HepG2 (cell line): ENCODE results near the gene ROPN1B. TPM values are rescaled to one million over a fixed set of nuclear protein-coding genes. Genes with fewer than 3 reads are reported as not detected.

Source experiments
- ATAC-seq: fragments of 200-7000 bp; cut with Tn5 transposase; 3 replicates; pipeline ENCODE4 v1.9.1; 2020; ENCODE audit warnings: mild to moderate bottlenecking, moderate library complexity
- BruUV-seq: library from RNA; stranded (reverse); fragments of 400-500 nt; replicated peaks from 2 replicates; lab custom pipeline; 2021; lab: Mats Ljungman, UMichigan
- CTCF ChIA-PET: fragments of 300-600 bp; formaldehyde crosslinking; extraction: SDS; loops from one replicate; lab custom pipeline; 2021; ENCODE audit warnings: low total read pairs, inconsistent platforms, low intra/inter-chr PET ratio; lab: Yijun Ruan, JAX
- POLR2A ChIA-PET: fragments of 350-600 bp; sonication (Branson Sonifier 250); formaldehyde crosslinking; loops from one replicate; lab custom pipeline; 2020; ENCODE audit warnings: antibody characterized with exemption, inconsistent platforms; lab: Yijun Ruan, JAX
- DNase-seq: peaks from one replicate; pipeline ENCODE4 v3.0.0-alpha.2; 2015; ENCODE audit warnings: low spot score
- FAIRE-seq: peaks from 3 replicates; lab custom pipeline; 2011; peaks lifted over from hg19 to GRCh38; lab: Jason Lieb, UNC
- H2AFZ ChIP-seq: one replicate; pipeline ENCODE4 v1.6.1; 2011; ENCODE audit warnings: low read length, inconsistent platforms
- H3K27ac ChIP-seq: fragments of 300-600 bp; 3 replicates; pipeline ENCODE4 v1.8.0; 2011; ENCODE audit warnings: mixed run types, mild to moderate bottlenecking, mixed read lengths, low read length, inconsistent platforms; ENCODE audit not compliant: insufficient read depth; ENCODE audit errors: extremely low read length
- H3K27me3 ChIP-seq, 2 experiments: fragments of 200-600 bp in 1 of 2; 2 replicates in 1 of 2; 3 replicates in 1 of 2; pipeline versions ENCODE4 v1.6.0 to v1.8.0; 2011; ENCODE audit warnings: low read length in 2 of 2, mild to moderate bottlenecking in 2 of 2, moderate library complexity in 2 of 2, inconsistent platforms in 1 of 2; ENCODE audit not compliant: insufficient read depth in 2 of 2, control insufficient read depth in 1 of 2
- H3K36me3 ChIP-seq, 2 experiments: fragments of 200-600 bp in 1 of 2; replicated peaks in 1 of 2; 2 replicates in 1 of 2; 3 replicates in 1 of 2; pipeline versions ENCODE4 v1.5.1 to v1.8.0; 2011; ENCODE audit warnings: low read length in 2 of 2, inconsistent platforms in 1 of 2; ENCODE audit not compliant: insufficient read depth in 2 of 2, control insufficient read depth in 1 of 2
- H3K4me1 ChIP-seq: 2 replicates; pipeline ENCODE4 v1.5.1; 2012; ENCODE audit warnings: low read length, inconsistent platforms; ENCODE audit not compliant: insufficient read depth
- H3K4me2 ChIP-seq: 2 replicates; pipeline ENCODE4 v1.6.0; 2011; ENCODE audit warnings: low read depth, low read length, inconsistent platforms
- H3K4me3 ChIP-seq, 3 experiments: fragments of 200-600 bp in 1 of 3; sonication (generic), shearing (Covaris generic) in 1 of 3; replicated peaks in 1 of 3; 2 replicates each; pipeline ENCODE4 v1.5.1; 2011 to 2016; ENCODE audit warnings: low read length in 3 of 3, inconsistent platforms in 2 of 3, low read depth in 2 of 3, mild to moderate bottlenecking in 2 of 3, control low read depth in 1 of 3, mixed read lengths in 1 of 3; ENCODE audit not compliant: insufficient read depth in 1 of 3
- H3K79me2 ChIP-seq: one replicate; pipeline ENCODE4 v1.6.1; 2011; ENCODE audit warnings: low read length, inconsistent platforms; ENCODE audit not compliant: insufficient read depth
- H3K9ac ChIP-seq: 2 replicates; pipeline ENCODE4 v1.6.0; 2011; ENCODE audit warnings: mild to moderate bottlenecking, low read depth, low read length, inconsistent platforms; ENCODE audit not compliant: insufficient read depth
- H3K9me3 ChIP-seq: 2 replicates; pipeline ENCODE4 v1.5.1; 2012; ENCODE audit warnings: mild to moderate bottlenecking, low read length
- H4K20me1 ChIP-seq: 2 replicates; pipeline ENCODE4 v1.6.0; 2011; ENCODE audit warnings: inconsistent platforms, mild to moderate bottlenecking, low read length, moderate library complexity; ENCODE audit not compliant: insufficient read depth
- FOXJ3 ChIP-seq: sonication (generic); formaldehyde crosslinking; IDR thresholded peaks from 2 replicates; pipeline ENCODE4 v1.4.0; 2020; ENCODE audit warnings: missing genetic modification reagents, mild to moderate bottlenecking, borderline replicate concordance
- HMG20B ChIP-seq: conservative IDR thresholded peaks from 2 replicates; pipeline ENCODE4 v1.6.1; 2016; ENCODE audit warnings: missing genetic modification reagents, missing compliant biosample characterization
- HOXA7 ChIP-seq: sonication (generic); formaldehyde crosslinking; IDR thresholded peaks from 2 replicates; pipeline ENCODE4 v1.8.1; 2022; ENCODE audit warnings: mild to moderate bottlenecking, missing genetic modification reagents, moderate library complexity
- KDM6A ChIP-seq: IDR thresholded peaks from 2 replicates; pipeline ENCODE4 v1.6.1; 2016; ENCODE audit warnings: low read depth
- KLF16 ChIP-seq, 2 experiments: sonication (generic) in 1 of 2; formaldehyde crosslinking in 1 of 2; IDR thresholded peaks; 2 replicates each; pipeline versions ENCODE4 v1.6.1 to v1.8.0; 2016 to 2023; ENCODE audit warnings: missing genetic modification reagents in 2 of 2, missing compliant biosample characterization in 1 of 2
- PAF1 ChIP-seq: IDR thresholded peaks from 2 replicates; pipeline ENCODE4 v1.6.1; 2016; ENCODE audit warnings: missing genetic modification reagents, missing compliant biosample characterization
- ZNF136 ChIP-seq: sonication (generic); formaldehyde crosslinking; IDR thresholded peaks from 2 replicates; pipeline ENCODE4 v1.8.1; 2022; ENCODE audit warnings: low read depth, mild to moderate bottlenecking, moderate library complexity, missing genetic modification reagents
- ZNF143 ChIP-seq: sonication (generic); formaldehyde crosslinking; IDR thresholded peaks from 2 replicates; pipeline ENCODE4 v1.4.0; 2020; ENCODE audit warnings: missing genetic modification reagents
- ZNF468 ChIP-seq: sonication (generic); formaldehyde crosslinking; IDR thresholded peaks from 2 replicates; pipeline ENCODE4 v1.8.0; 2022; ENCODE audit warnings: mild to moderate bottlenecking, moderate library complexity, missing genetic modification reagents
- ZNF619 ChIP-seq: sonication (generic); formaldehyde crosslinking; IDR thresholded peaks from 2 replicates; pipeline ENCODE4 v1.4.0; 2020; ENCODE audit warnings: mild to moderate bottlenecking, missing genetic modification reagents
- WGBS: methylation state at CpG from one replicate; pipeline ENCODE4 v1.1.6; 2017; ENCODE audit warnings: low lambda C conversion rate; 5-methylcytosine and 5-hydroxymethylcytosine counted together
- in situ Hi-C: cut with HindIII; loops from 2 replicates; pipeline ENCODE4 v1.10.0; 2017; ENCODE audit warnings: low pct_unique_long_range_greater_than_20kb; ENCODE audit not compliant: extremely low pct_ligation_motif_present
- intact Hi-C: fragments of 100-400 bp; cut with micrococcal nuclease; formaldehyde crosslinking; loops from one replicate; pipeline ENCODE4 v1.10.0; 2022; ENCODE audit not compliant: unreplicated experiment
- polyA plus RNA-seq, 8 experiments: library from polyadenylated mRNA; depleted of rRNA in 3 of 8; stranded (reverse) in 7 of 8; unstranded in 1 of 8; fragments of >200 nt; fragmentation: Illumina TruSeq in 4 of 8; extraction: Trizol in 4 of 8; gene quantifications; 2 replicates each; pipeline versions ENCODE4 v1.2.1 to v1.2.3, GENCODE V29; 2011 to 2016; ENCODE audit warnings: low read depth in 4 of 8, missing spikeins in 1 of 8, mixed read lengths in 1 of 8; ENCODE audit not compliant: insufficient read depth in 1 of 8
- total RNA-seq, 5 experiments: library from RNA; depleted of rRNA; stranded (reverse); fragments of >200 nt; fragmentation: Illumina TruSeq; extraction: Trizol; gene quantifications; 2 replicates each; pipeline ENCODE4 v1.2.3, GENCODE V29; 2016; ENCODE audit warnings: low read depth in 1 of 5
- TF ChIP-seq, protein P1 (sequence below): sonication (generic); formaldehyde crosslinking; IDR thresholded peaks from 2 replicates; pipeline ENCODE4 v1.4.0; 2020; ENCODE audit warnings: missing genetic modification reagents
- TF ChIP-seq, protein P2 (sequence below): IDR thresholded peaks from 2 replicates; pipeline ENCODE4 v1.6.1; 2012; ENCODE audit warnings: low read depth, low read length, improper control_type of control experiment
- TF ChIP-seq, protein P3 (sequence below): sonication (generic); formaldehyde crosslinking; IDR thresholded peaks from 2 replicates; pipeline ENCODE4 v1.4.0; 2020; ENCODE audit warnings: missing genetic modification reagents, borderline replicate concordance

ROPN1B gene
- total and polyA plus RNA-seq, 2 of the 13 experiments (the other 11 are each of a cell fraction or from before 2014, with no cell fraction given): not detected

DNA sequence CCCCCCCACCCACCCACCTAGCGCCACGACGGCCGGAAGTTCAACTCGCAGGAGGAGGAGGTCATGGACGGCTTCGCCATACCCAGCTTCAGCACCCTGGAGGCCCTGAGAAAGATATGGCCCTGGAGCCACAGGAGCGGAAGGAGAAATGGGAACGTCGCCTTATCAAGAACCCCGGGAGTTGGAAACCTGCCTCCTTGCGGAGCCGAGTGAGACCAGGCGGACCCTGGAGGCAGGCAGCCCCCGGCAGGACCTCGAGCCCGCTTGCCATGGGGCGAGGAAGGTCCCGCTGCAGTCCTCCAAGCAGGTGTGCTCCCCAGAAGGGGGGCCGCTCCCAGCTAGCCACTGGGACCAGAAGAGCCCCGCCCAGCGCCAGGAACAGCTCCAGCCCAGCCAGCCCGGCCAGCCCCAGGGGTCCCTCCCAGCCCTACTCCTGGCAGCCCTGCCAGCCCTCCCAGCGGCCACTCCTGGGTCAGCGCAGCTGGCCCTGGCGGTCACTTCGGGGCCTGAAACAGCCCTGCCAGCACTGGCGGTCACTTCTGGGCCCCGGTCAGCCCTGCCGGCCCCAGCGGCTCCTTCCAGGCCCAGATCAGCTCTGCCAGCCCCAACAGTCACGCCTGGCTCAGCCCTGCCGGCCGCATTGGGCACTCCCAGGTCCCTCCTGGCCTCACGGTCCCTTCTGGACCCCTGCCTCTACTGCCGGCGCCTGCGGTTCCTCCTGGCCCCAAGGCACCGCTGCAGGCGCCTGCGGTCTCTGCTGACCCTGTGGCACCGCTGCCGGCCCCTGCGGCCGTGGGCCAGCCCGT is 10.3 kb upstream of the ROPN1B start:
- Histone ChIP-seq H3K27me3 (no peaks in the 10 kb centered on the region), H4K20me1 (no peaks in the 10 kb centered on the region), H3K9ac (no peak overlapping the region), H3K4me2 (no peak overlapping the region), H3K9me3 (no peaks in the 10 kb centered on the region), H3K27ac (no peak overlapping the region), H3K36me3 (no peaks in the 10 kb centered on the region), H3K4me1 (no peaks in the 10 kb centered on the region), H3K4me3 (no peak overlapping the region), H3K79me2 (no peaks in the 10 kb centered on the region), H2AFZ (no peak overlapping the region)
- FAIRE-seq (no peak), ATAC-seq (peak; percentile 40; the same call in 2 of the 3 replicates), DNase-seq (no peak)
- CTCF ChIA-PET: no interaction called here
- in situ Hi-C loops: no loop called here
- WGBS: 59% methylated on average over 29 of the region's 46 CpGs
- POLR2A ChIA-PET: no interaction called here
- BruUV-seq: no TSS peak
- TF ChIP-seq HMG20B (no peak), ZNF136 (no peak), ZNF619 (no peak), ZNF143 (no peak), PAF1 (CRISPR knock-in tag) (no peak), ZNF468 (no peak), KLF16 (CRISPR knock-in tag; IDR thresholded peaks at IDR 0.05) (no peak), KDM6A (CRISPR knock-in tag) (no peak), HOXA7 (CRISPR knock-in tag) (no peak), FOXJ3 (CRISPR knock-in tag) (no peak)
- TF ChIP-seq, protein P1, sequence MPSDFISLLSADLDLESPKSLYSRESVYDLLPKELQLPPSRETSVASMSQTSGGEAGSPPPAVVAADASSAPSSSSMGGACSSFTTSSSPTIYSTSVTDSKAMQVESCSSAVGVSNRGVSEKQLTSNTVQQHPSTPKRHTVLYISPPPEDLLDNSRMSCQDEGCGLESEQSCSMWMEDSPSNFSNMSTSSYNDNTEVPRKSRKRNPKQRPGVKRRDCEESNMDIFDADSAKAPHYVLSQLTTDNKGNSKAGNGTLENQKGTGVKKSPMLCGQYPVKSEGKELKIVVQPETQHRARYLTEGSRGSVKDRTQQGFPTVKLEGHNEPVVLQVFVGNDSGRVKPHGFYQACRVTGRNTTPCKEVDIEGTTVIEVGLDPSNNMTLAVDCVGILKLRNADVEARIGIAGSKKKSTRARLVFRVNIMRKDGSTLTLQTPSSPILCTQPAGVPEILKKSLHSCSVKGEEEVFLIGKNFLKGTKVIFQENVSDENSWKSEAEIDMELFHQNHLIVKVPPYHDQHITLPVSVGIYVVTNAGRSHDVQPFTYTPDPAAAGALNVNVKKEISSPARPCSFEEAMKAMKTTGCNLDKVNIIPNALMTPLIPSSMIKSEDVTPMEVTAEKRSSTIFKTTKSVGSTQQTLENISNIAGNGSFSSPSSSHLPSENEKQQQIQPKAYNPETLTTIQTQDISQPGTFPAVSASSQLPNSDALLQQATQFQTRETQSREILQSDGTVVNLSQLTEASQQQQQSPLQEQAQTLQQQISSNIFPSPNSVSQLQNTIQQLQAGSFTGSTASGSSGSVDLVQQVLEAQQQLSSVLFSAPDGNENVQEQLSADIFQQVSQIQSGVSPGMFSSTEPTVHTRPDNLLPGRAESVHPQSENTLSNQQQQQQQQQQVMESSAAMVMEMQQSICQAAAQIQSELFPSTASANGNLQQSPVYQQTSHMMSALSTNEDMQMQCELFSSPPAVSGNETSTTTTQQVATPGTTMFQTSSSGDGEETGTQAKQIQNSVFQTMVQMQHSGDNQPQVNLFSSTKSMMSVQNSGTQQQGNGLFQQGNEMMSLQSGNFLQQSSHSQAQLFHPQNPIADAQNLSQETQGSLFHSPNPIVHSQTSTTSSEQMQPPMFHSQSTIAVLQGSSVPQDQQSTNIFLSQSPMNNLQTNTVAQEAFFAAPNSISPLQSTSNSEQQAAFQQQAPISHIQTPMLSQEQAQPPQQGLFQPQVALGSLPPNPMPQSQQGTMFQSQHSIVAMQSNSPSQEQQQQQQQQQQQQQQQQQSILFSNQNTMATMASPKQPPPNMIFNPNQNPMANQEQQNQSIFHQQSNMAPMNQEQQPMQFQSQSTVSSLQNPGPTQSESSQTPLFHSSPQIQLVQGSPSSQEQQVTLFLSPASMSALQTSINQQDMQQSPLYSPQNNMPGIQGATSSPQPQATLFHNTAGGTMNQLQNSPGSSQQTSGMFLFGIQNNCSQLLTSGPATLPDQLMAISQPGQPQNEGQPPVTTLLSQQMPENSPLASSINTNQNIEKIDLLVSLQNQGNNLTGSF (CRISPR knock-in tag): no peak
- TF ChIP-seq, protein P2, sequence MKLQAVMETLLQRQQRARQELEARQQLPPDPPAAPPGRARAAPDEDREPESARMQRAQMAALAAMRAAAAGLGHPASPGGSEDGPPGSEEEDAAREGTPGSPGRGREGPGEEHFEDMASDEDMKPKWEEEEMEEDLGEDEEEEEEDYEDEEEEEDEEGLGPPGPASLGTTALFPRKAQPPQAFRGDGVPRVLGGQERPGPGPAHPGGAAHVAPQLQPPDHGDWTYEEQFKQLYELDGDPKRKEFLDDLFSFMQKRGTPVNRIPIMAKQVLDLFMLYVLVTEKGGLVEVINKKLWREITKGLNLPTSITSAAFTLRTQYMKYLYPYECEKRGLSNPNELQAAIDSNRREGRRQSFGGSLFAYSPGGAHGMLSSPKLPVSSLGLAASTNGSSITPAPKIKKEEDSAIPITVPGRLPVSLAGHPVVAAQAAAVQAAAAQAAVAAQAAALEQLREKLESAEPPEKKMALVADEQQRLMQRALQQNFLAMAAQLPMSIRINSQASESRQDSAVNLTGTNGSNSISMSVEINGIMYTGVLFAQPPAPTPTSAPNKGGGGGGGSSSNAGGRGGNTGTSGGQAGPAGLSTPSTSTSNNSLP: no peak
- TF ChIP-seq, protein P3, sequence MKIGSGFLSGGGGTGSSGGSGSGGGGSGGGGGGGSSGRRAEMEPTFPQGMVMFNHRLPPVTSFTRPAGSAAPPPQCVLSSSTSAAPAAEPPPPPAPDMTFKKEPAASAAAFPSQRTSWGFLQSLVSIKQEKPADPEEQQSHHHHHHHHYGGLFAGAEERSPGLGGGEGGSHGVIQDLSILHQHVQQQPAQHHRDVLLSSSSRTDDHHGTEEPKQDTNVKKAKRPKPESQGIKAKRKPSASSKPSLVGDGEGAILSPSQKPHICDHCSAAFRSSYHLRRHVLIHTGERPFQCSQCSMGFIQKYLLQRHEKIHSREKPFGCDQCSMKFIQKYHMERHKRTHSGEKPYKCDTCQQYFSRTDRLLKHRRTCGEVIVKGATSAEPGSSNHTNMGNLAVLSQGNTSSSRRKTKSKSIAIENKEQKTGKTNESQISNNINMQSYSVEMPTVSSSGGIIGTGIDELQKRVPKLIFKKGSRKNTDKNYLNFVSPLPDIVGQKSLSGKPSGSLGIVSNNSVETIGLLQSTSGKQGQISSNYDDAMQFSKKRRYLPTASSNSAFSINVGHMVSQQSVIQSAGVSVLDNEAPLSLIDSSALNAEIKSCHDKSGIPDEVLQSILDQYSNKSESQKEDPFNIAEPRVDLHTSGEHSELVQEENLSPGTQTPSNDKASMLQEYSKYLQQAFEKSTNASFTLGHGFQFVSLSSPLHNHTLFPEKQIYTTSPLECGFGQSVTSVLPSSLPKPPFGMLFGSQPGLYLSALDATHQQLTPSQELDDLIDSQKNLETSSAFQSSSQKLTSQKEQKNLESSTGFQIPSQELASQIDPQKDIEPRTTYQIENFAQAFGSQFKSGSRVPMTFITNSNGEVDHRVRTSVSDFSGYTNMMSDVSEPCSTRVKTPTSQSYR: no peak
- intact Hi-C loops: no loop called here
